Progenitor cell of endocrine pancreas (in vitro differentiated cells): ENCODE data around the gene ARL5B. TPM values are rescaled to one million over a fixed set of nuclear protein-coding genes. Genes with fewer than 3 reads are reported as not detected.
A peak's percentile ranks its signal among the peaks of the same experiment; 100 is the strongest.

Experiments
- DNase-seq: peaks from one replicate; pipeline ENCODE4 v3.0.0; 2021; ENCODE audit warnings: low spot score; ENCODE audit not compliant: unreplicated experiment
- H3K27ac Mint-ChIP-seq: 2 replicates; pipeline ENCODE4 v1.8.0; 2021; ENCODE audit warnings: mild to moderate bottlenecking, moderate library complexity, mixed read lengths
- H3K27me3 Mint-ChIP-seq: 2 replicates; pipeline ENCODE4 v1.8.0; 2021; ENCODE audit warnings: mixed read lengths
- H3K36me3 Mint-ChIP-seq: 2 replicates; pipeline ENCODE4 v1.8.0; 2022; ENCODE audit warnings: mixed read lengths; ENCODE audit not compliant: insufficient read depth
- H3K4me1 Mint-ChIP-seq: 2 replicates; pipeline ENCODE4 v1.8.0; 2021; ENCODE audit warnings: low read depth, mixed read lengths
- H3K4me3 Mint-ChIP-seq: 2 replicates; pipeline ENCODE4 v1.8.0; 2021; ENCODE audit warnings: low read depth, mild to moderate bottlenecking, moderate library complexity, mixed read lengths
- H3K9me3 Mint-ChIP-seq: 2 replicates; pipeline ENCODE4 v1.8.0; 2021; ENCODE audit warnings: low read depth, mixed read lengths
- total RNA-seq: library from RNA; stranded (reverse); gene quantifications from 2 replicates; pipeline ENCODE4 v1.2.1, GENCODE V29; 2021
- TF ChIP-seq, protein P1 (sequence below): fragments of 200-600 bp; sonication (generic); IDR thresholded peaks from one replicate; pipeline ENCODE4 v1.5.0; 2021; ENCODE audit warnings: antibody characterized with exemption, mild to moderate bottlenecking; ENCODE audit not compliant: unreplicated experiment

Gene ARL5B
- total RNA-seq, 1 donor from 2014 or later = 54.2 TPM

DNA sequence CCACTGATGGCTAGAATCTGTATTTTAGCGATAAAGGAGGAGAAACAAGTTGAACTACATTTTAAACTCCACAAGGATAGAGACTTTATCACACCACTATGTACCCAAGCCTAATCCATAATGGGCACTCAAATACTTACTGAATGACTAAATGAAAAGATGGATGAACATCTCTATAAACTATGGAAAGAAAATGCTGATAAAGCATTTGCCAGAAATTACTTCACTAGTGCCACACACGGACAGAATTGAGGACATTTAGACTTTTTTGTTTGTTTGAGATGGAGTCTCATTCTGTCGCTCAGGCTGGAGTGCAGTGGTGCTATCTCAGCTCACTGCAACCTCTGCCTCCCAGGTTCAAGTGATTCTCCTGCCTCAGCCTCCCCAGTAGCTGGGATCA is 6.1 kb upstream of the ARL5B start:
- no peaks in the 10 kb centered on the region for H3K36me3 Mint-ChIP-seq
- TF ChIP-seq, protein P1, sequence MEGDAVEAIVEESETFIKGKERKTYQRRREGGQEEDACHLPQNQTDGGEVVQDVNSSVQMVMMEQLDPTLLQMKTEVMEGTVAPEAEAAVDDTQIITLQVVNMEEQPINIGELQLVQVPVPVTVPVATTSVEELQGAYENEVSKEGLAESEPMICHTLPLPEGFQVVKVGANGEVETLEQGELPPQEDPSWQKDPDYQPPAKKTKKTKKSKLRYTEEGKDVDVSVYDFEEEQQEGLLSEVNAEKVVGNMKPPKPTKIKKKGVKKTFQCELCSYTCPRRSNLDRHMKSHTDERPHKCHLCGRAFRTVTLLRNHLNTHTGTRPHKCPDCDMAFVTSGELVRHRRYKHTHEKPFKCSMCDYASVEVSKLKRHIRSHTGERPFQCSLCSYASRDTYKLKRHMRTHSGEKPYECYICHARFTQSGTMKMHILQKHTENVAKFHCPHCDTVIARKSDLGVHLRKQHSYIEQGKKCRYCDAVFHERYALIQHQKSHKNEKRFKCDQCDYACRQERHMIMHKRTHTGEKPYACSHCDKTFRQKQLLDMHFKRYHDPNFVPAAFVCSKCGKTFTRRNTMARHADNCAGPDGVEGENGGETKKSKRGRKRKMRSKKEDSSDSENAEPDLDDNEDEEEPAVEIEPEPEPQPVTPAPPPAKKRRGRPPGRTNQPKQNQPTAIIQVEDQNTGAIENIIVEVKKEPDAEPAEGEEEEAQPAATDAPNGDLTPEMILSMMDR = no peak
- H3K27me3 Mint-ChIP-seq = no peaks in the 10 kb centered on the region
- H3K27ac Mint-ChIP-seq = no peak overlapping the region
- DNase-seq = no peak
- peak overlapping the region; percentile 95 for H3K4me3 Mint-ChIP-seq
- no peaks in the 10 kb centered on the region for H3K9me3 Mint-ChIP-seq
- H3K4me1 Mint-ChIP-seq = peaks cover 20% of the 10 kb centered on the region

DNA sequence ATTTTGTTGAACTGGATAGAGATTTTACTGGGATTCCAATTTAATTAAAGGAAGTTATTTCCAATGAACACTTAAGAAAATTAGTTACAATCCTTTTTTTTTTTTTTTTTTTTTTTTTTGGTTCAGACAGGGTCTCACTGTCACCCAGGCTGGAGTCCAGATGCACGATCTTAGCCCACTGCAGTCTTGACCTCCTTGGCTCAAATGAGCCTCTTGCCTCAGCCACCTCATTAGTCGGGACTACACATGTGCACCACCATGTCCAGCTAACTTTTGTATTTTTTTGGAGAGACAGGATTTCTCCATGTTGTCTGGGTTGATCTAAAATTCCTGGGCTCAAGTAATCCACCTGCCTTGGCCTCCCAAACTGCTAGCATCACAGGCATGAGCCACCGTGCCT is 2.5 kb upstream of the ARL5B start:
- DNase-seq = no peak
- no peak overlapping the region for H3K27ac Mint-ChIP-seq
- TF ChIP-seq, protein P1 = no peak
- peaks cover 4% of the 10 kb centered on the region for H3K36me3 Mint-ChIP-seq
- H3K9me3 Mint-ChIP-seq = no peaks in the 10 kb centered on the region
- H3K4me3 Mint-ChIP-seq = no peak overlapping the region
- peaks cover 23% of the 10 kb centered on the region for H3K4me1 Mint-ChIP-seq
- H3K27me3 Mint-ChIP-seq = no peaks in the 10 kb centered on the region

DNA sequence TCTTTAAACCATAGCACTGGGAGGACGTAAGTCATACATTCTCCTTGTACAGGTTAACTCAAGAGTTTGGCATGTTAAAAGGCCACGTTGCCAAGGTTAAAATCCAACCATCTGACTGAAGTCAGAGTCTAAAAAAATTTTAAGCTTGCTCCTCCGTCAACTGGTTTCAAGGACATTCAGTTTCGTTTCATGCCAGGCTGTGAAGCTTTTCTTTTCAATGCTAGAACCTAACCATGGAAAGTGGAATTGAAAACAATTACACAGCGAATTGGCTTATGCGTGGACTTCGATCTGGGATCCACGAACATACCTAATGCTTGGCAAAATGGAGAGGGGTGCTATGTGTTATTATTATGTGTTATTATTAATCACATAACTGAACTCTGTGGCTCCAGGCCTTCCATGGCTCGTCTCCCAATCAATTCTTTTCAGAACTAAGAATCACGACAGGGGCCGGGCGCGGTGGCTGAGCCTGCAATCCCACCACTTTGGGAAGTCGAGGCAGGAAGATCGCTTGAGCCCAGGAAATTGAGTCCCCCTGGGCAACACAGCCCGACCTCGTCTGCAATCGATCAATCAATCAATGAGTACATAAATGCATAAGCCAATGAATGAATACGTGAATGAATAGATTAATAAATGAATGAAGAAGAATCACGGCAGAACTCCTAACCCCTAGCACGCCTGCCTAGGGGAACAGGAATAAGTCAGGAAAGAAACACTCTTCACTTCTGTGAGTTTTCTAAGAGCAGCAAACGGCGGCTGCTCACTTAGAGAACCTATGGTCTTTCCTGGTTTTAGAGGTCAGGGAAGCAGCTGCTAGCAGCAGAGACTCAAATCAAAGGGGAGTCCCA is 733 bp upstream of the ARL5B start:
- Mint-ChIP-seq H3K4me3 (peak overlapping the region; percentile 99), H3K27ac (peak overlapping the region; percentile 100), H3K36me3 (peaks cover 5% of the 10 kb centered on the region), H3K9me3 (no peaks in the 10 kb centered on the region), H3K4me1 (peaks cover 26% of the 10 kb centered on the region), H3K27me3 (no peaks in the 10 kb centered on the region)
- TF ChIP-seq, protein P1 = no peak
- DNase-seq = no peak

DNA sequence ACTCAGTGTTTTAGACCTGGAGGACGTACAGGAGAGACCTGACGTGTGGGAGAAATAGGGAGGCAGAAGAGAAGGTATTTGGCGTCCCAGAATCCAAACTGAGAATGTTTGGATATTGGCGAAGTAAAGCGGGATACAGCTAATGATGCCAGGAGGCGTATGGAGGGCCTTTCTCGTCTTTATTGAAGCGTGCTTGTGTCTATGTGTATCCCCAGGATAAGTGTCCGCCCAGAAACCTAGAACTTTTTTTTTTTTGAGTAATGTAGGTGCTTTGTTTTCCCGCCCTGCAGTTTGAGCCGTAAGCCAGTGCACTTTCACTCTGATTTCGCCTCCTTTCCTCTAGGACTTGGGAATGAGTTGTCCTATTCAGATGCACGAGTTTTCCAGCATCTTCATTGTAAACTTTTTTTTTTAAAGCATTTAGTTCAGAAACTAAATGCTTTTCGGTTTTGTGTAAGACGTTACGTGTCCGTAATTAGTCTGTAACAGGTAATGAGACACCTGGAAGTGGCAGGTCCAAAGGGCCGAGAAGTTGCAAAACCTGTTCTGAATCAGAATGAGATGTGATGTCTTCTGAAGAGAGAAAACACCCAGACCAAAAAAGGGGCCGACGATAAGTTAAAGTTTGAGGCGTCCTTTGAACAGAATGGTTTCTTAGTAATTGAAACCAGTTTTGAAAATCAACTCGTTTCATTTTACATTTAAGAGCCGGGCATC is 746 bp downstream of the ARL5B start:
- Mint-ChIP-seq H3K4me1 (peaks cover 28% of the 10 kb centered on the region), H3K27me3 (no peaks in the 10 kb centered on the region), H3K4me3 (peak overlapping the region; percentile 99), H3K36me3 (peaks cover 8% of the 10 kb centered on the region), H3K27ac (peak overlapping the region; percentile 100), H3K9me3 (no peaks in the 10 kb centered on the region)
- DNase-seq = no peak
- TF ChIP-seq, protein P1 = no peak

DNA sequence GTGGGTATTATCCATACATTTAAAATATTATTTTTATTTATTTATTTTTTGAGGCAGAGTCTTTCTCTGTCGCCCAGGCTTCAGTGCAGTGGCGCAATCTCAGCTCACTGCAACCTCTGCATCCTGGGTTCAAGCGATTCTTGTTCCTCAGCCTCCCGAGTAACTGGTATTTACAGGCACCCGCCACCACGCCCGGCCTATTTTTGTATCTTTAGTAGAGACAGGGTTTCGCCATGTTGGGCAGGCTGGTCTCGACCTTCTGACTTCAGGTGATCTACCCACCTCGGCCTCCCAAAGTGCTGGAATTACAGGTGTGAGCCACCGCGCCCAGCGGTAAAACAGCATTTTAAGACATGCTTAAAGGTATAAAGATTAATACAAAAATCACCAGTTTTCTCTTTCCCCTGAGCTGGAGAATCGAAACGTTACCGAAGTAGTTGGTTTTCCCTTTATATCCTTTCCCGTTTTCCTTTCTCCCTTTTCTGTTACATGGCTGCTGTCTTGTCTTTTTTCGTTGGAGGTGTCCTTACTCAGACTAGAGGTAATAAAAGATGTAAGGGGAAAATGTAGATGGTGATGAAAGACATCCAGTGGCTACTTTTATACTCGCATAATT is 1.7 kb downstream of the ARL5B start:
- Mint-ChIP-seq H3K27me3 (no peaks in the 10 kb centered on the region), H3K36me3 (peaks cover 8% of the 10 kb centered on the region), H3K27ac (peak overlapping the region; percentile 4), H3K9me3 (no peaks in the 10 kb centered on the region), H3K4me3 (peak overlapping the region; percentile 99), H3K4me1 (peaks cover 36% of the 10 kb centered on the region)
- DNase-seq = no peak
- TF ChIP-seq, protein P1 = no peak
